ENCODE data around the gene MSL1.
"Not testable (repeated sequence)": the region's sequence is repeated elsewhere in the genome, so short reads cannot be mapped to it uniquely, and the experiment has no call there.

Gene MSL1

DNA sequence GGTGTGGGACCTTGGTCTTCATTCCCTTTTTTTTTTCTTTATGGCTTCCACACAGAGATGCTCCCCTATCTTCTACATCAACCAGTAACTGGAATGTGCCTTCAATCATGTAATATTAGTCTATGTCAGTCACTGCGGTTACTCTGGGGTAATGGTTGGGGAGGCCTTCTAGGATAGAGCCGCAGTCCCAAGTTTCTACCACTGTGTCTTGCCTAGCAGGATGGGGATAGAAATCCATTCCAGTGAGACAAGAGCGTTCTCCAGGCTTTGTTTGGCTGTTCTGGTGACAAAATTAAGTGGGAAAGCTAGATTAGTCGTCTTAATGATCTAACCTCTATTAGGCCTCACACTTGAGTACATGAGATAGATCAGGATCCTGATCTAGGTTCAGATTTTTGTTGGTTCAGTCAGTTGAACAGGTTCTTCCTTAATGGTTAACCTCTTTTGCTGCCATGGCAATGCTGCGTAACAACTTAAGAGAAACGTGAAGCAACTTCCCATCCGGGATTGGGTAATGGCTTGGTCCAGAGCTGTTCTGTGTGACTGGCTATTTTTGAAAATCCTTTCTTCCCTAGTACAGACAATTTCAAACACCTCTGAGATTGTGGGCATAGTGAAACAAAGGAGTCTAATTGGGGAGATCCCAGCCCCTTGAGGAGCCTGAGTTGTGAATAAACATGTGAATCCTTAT lies 8.7 kb downstream of the MSL1 start:
- no peak for DNase-seq (ENCODE audit: low read depth in 2 of 2)

DNA sequence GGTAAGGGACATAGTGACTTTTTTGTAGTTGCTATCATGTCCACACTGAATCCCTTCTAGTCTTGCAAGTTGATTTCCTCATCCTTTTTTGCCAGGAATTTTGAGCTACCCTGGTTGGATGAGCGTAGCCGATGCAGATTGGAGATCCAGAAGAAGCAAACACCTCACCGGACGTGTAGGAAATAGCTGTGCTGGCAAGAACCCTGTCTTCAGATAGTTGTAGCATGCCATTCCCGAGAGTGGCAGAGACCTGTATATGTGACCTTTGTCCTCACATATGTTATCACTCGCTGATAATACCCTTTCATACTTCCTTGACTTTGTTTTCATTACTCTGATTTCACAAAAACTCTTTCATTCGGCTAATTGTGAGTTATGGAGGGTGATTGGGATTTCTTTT lies 12.4 kb downstream of the MSL1 start:
- DNase-seq (ENCODE audit: low read depth in 2 of 2): no peak

DNA sequence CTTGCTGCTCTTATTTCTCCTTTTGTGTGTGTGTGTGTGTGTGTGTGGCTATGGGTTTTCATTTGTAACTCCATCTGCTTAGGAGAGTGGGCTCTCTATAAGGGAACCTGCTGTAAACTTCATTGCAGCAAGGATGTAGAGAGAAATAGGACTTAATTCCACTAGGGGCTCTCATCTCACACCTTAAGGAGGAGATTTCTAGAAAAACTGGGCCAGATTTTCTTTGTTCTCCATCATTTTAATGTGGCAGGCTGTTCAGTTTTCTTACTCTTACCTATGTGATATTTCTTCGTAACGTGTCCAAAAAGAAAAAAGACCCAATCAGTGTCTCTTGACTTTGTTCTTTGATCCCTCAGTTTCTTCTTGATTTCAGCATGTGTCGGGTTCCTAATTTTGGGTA lies 14.0 kb downstream of the MSL1 start:
- no peak for DNase-seq (ENCODE audit: low read depth in 2 of 2)

DNA sequence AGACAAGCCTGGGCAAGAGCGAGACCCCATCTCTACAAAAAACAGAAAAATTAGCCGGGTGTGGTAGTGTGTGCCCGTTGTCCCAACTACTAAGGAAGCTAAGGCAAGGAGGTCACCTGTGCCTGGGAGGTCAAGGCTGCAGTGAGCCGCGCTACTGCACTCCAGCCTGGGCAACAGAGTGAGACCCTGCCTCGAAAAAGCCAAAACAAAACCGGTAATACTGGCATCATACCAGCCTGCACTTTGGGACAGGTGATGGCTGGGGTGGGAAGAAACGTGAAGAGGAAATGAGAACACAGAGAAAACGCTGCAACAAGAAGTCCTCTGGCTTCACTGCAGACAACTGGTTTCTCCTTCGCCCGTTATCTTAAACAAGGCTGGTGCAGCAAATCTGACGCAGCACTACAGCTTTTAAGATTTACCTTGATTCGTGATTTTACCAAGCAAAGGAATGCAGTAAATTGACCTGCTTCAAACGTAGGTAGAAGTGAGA lies 17.8 kb downstream of the MSL1 start:
- DNase-seq (ENCODE audit: low read depth in 2 of 2): no peak

DNA sequence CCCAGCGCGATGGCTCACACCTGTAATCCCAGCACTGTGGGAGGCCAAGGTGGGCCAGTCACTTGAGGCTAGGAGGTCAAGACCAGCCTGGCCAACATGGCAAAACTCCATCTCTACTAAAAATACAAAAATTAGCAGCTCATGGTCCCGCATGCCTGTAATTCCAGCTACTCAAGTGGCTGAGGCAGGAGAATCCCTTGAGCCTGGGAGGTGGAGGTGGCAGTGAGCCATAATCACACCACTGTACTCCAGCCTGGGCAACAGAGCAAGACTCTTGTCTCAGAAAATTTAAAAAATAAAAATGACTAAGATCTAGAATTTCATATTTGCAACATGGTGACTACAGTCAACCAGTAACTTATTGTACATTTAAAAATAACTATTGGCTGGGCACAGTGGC lies 21.4 kb downstream of the MSL1 start:
- not testable (repeated sequence) for DNase-seq (ENCODE audit: low read depth in 2 of 2)

DNA sequence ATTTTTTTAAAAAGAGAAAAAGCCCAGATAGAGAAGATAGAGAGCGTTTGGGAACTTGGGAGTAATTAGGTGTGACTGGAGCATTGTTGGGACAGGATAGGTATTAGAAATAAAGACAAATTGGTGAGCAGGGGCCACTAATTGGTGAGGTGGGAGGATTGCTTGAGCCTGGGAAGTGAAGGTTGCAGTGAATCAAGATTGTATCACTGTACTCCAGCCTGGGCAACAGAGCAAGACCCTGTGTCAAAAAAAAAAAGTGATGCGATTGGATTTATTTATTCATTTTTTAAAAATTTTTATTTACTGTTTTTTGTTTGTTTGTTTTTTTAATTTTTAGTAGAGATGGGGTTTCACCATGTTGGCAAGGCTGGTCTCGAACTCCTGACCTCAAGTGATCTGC lies 23.7 kb downstream of the MSL1 start:
- DNase-seq (ENCODE audit: low read depth in 2 of 2): no peak

DNA sequence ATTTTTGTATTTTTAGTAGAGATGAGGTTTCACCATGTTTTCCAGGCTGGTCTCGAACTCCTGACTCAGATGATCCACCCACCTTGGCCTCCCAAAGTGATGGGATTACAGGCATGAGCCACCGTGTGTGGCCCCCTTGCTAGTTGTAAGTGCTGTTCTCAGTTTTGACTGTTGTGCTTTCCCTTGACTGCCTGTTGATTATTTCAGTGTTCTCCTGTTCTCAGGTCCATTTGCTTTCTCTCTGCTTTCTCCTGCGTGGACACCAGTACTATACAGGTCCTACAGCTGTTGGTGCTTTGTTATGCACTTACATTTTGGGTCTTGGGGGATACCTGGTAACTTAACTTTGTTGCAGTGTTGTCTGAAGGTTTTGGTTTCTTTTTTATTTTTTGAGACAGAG lies 26.8 kb downstream of the MSL1 start:
- DNase-seq (ENCODE audit: low read depth in 2 of 2): no peak

DNA sequence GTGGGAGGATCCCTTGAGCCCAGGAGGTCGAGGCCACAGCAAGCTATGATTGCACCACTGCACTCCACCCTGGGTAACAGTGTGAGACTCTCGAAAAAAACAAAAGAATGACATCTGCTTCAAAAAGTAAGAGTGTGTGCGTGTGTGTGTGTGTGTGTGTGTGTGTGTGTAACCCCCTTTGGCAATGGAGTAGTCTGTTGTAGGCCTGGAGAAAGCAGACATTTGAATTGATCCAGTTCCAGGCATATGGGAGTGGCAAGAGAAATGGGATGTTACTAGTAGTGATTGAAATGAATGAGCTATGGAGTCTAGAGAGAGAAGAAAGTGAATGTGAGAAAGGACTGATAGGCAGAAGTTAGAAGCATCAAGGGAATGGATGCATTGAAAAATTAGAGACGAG lies 28.5 kb downstream of the MSL1 start:
- DNase-seq (ENCODE audit: low read depth in 2 of 2): no peak

DNA sequence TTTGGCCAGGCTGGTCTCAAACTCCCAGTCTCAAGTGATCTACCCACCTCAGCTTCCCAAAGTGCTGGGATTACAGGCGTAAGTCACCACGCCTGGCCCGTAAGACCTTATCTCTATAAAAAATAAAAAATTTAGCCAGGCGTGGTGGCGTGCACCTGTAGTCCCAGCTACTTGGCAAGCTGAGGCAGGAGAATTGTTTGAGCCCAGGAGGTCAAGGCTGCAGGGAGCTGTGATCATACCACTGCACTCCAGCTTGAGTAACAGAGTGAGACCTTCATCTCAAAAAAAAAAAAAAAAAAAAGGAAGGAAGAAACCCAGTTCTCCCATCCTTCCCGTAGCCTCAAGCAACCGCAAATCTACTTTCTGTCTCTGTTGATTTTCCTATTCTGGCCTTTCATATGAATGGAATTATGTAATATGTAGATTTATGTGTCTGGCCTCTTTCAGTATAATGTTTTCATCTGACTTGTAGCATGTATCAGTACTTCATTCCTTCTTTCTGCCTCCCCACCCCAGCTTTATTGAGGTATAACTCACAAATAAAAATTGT lies 29.7 kb downstream of the MSL1 start:
- DNase-seq (ENCODE audit: low read depth in 2 of 2): no peak

DNA sequence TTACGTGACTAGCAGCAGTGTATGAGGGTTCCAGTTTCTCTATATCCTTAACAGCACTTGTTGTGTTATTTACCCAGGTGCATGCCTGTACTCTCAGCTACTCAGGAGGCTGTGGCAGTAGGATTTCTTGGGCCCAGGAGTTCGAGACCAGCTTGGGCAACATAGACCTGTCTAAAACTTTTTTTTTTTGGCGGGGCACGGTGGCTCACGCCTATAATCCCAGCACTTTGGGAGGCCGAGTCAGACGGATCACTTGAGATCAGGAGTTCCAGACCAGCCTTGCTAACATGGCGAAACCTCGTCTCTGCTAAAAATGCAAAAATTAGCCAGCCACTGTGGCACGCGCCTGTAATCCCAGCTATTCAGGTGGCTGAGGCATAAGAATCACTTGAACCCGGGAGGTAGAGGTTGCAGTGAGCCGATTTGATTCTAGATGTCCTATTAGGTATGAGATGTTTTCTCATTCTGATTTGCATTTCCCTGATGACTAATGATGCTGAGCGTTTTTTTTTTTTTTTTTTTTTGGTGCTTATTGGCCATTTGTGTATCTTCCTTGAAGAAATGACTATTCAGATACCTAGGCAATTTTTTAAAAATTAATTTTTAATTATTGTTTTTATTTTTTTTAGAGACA lies 31.9 kb downstream of the MSL1 start:
- DNase-seq (ENCODE audit: low read depth in 2 of 2): no peak

DNA sequence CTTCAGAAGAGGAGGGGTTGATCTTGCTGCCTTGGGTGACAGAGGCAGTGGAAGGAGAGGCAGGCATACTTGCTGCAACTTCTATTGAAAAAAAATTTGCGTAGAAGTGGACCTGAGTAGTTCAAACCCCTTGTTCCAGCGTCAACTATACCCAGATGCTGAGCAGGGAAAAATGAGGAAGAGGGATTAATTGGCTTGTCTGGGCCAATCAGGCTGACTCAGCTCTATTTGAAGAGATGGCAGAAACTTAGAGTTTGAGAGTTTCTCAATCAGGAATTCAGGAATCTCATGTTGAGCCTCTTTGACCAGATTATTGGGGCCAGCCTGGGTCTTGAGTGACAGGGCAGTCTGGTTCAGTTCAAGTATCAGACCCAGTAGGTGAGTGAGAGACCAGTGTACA lies 36.2 kb downstream of the MSL1 start:
- no peak for DNase-seq (ENCODE audit: low read depth in 2 of 2)

DNA sequence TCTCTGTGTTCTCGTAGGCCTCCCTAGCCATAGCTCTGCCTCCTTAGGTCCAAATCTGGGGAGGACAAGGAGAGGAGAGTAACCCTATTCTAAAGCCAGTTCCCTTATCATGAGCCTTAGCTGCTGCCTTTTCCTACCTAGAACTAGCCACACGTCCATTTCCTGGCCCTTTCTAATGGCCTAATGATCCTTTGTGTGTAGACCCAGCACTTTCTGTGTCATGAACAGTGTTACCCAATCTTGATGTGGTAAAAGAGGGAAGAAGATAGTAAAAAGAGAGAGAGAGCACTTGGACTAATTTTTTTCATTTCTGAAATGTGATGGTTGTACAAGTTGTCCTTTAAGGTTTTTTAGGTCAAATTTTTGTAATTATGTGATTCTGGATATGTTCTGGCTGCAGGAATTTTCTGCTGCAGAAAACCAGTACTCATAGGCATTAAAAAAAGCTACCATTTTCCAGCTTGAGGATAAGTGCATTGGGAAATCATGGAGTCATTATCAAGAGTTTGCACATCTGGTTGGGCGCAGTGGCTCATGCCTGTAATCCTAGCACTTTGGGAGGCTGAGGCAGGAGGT lies 36.8 kb downstream of the MSL1 start:
- DNase-seq (ENCODE audit: low read depth in 2 of 2): no peak

DNA sequence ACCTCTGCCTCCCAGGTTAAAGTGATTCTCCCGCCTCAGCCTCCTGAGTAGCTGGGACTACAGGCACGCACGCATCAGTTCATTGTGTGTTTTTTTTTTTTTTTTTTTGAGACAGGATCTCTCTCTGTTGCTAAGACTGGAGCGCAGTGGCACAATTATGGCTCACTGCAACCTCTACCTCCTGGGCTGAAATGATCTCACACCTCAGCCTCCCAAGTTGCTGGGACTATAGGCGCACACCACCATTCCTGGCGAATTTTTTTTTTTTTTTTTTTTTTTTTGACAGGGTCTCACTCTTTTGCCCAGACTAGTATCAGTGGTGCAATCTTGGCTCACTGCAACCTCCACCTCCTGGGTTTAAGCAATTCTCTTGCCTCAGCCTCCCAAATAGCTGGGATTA lies 37.7 kb downstream of the MSL1 start:
- no peak for DNase-seq (ENCODE audit: low read depth in 2 of 2)

DNA sequence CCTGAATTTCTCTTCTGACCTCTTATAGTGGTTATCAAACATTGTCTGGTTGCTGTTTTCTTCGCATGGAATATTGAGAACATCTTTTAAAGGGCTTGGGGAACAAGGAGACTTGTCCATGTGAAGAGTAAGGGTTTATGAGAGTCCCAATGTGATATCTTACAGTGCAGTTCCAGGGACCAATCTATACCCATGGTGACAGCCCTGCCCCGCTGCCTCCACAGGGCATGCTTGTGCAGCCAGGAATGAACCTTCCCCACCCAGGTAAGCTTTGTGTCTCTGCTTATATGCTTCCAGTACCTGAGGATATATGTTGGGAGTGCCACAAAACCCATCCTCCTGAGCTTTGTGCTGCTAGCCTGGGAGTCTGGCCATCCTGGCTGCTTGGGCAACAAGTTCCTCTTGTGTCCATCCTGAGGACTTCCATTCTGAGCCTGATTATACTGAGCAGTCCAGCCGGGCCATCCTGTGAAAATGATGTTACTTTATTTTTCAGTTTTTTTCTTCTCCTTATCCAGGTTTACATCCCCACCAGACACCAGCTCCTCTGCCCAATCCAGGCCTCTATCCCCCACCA lies 46.0 kb downstream of the MSL1 start:
- no peak for DNase-seq (ENCODE audit: low read depth in 2 of 2)

DNA sequence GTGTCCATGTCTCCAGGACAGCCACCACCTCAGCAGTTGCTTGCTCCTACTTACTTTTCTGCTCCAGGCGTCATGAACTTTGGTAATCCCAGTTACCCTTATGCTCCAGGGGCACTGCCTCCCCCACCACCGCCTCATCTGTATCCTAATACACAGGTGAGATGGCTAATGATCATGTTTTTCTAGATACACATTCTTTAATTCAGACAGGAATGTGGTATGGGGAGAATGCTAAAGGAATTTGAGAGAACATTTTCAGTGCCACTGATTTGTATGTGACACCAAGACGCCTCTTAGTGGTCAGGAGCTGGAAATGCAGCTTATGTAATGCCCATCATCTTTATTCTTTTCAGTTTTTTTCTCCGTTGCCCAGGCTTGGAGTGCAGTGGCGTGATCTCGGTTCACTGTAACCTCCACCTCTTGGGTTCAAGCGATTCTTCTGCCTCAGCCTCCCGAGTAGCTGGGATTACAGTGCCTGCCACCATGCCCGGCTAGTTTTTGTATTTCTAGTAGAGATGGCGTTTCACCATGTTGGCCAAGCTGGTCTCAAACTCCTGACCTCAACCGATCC lies 46.6 kb downstream of the MSL1 start:
- DNase-seq (ENCODE audit: low read depth in 2 of 2): no peak

DNA sequence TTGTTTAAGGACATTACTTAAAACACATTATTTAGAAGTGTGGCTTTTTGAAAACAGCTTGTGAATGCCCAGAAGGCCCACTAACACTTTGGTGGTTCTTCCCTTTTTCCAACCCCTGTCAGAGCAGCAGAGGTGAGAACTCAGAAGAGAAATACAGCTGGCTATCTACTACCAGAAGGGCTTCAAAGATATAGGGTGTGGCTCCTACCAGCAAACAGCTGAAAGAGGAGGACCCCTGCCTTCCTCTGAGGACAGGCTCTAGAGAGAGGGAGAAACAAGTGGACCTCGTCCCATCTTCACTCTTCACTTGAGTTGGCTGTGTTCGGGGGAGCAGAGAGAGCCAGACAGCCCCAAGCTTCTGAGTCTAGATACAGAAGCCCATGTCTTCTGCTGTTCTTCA lies 48.6 kb downstream of the MSL1 start:
- no peak for DNase-seq (ENCODE audit: low read depth in 2 of 2)

DNA sequence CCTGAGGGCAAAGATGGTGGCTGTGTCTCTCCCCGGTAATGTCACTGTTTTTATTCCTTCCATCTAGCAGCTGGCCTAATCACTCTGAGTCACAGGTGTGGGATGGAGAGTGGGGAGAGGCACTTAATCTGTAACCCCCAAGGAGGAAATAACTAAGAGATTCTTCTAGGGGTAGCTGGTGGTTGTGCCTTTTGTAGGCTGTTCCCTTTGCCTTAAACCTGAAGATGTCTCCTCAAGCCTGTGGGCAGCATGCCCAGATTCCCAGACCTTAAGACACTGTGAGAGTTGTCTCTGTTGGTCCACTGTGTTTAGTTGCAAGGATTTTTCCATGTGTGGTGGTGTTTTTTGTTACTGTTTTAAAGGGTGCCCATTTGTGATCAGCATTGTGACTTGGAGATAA lies 50.0 kb downstream of the MSL1 start:
- DNase-seq (ENCODE audit: low read depth in 2 of 2): no peak

DNA sequence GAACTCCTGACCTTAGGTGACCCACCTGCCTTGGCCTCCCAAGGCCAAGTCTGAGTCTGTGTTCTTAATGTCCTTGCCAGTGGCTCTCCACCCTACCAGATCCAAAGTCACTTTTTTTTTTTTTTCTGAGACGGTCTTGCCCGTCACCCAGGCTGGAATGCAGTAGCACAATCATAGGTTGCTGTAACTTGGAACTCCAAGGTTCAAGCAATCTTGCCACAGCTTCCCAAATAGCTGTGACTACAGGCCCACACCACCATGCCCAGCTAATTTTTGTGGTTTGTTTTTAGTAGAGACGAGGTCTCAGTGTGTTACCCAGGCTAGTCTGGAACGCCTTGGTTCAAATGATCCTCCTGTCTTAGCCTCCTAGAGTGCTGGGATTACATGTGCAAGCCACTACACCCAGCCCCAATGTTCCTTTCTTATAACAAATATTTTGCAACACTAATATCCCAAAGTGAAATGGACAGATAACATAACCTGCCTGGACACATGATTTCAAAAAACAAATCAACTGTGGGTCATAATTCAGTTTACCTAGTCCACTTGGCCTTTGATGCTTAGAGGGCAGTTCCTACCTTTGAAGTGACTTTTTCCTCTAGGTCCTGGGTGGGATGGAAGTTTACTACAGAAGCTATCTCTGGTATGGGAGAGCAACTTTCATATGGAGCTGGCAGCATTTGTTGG lies 51.5 kb downstream of the MSL1 start:
- DNase-seq (ENCODE audit: low read depth in 2 of 2): no peak

DNA sequence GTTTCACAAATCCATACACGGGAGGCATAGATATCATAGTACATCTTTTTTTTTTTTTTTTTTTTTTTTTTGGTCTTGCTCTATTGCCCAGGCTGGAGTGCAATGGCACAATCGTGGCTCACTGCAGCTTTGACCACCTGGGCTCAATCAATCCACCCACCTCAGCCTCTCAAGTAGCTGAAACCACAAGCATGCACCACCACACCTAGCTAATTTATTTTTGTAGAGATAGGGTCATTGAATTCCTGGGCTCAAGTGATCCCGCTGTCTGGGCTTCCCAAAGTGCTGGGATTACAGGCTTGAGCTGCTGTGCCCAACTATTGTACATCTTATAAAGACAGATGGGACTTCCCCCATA lies 52.0 kb downstream of the MSL1 start:
- no peak for DNase-seq (ENCODE audit: low read depth in 2 of 2)

DNA sequence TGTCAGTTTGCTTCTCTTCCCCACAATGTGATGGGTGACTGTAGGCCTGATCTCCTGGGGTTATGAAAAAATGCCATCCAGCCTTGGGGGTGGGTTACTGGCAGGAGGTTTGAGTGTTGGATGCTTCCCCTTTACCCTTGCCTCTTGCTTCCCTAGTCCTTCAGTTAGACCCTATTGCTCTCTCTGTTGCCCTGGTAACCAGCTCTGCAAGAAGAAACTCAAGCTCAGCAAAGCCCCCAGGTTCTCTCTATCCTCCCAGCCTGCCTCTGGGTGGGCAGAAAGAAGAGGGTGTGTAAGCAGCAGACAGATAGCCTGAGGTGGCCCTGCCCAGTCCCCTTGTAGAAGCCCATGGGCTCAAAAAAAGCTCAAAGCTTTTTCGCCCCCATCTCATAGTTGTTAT lies 52.7 kb downstream of the MSL1 start:
- DNase-seq (ENCODE audit: low read depth in 2 of 2): no peak

DNA sequence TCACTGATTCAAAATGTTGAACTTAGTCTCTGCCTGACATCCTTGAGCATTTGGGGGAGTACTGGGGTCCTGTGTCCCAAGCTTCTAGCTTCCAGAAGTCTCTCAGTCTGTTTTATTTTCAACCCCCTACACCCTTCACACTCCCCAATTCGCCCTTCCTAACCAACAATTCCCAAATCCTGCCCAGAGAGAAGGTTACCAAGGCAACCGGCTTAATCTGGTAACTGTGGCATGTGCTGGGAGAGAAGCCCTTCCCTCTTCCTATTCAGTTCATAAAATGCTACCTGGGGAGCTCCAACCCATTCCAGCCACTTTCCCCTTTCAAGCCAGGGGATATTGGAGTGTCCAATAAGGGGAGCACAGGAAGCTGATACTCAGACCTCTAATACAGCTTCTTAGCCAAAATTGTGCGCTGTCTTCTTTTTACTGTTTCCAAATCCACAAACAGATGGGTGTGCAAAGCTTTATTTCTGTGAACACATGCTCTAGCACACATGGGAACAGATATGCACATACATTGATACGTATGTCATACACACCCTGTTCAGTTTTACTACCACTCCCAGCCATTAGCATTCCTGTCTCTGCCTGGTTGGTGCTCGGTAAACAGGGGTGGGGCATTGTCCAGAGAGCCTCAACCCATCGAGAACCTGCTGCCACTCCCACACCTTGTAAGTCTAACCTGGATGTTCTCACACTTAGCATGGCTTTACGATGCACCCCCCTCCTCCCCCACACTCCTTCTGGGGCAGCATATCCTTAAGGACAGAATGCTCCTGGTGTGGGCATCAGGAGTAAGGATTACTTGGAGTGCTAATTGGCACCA lies 54.4 kb downstream of the MSL1 start:
- DNase-seq (ENCODE audit: low read depth in 2 of 2): no peak
